Body of pancreas (tissue), 4 donors: ENCODE results near the gene LAMA2.

Source experiments
- POLR2A ChIP-seq, 3 donors: fragments of 450-650 bp; IDR thresholded peaks; one replicate each; pipeline ENCODE4 v1.6.1; 2016; ENCODE audit warnings: antibody characterized with exemption in 3 of 3, mild to moderate bottlenecking in 2 of 3
- TF ChIP-seq, protein P1 (sequence below), 7 experiments: fragments of 450-650 bp in 4 of 7; fragments of 200-600 bp in 3 of 7; sonication (generic) in 3 of 7; IDR thresholded peaks; one replicate each; pipeline ENCODE4 v1.5.1; 2016 to 2019; ENCODE audit warnings: antibody characterized with exemption in 7 of 7

GRCh38 chr6:129175066-129175465 is 292.1 kb downstream of the LAMA2 start:
- TF ChIP-seq, protein P1, sequence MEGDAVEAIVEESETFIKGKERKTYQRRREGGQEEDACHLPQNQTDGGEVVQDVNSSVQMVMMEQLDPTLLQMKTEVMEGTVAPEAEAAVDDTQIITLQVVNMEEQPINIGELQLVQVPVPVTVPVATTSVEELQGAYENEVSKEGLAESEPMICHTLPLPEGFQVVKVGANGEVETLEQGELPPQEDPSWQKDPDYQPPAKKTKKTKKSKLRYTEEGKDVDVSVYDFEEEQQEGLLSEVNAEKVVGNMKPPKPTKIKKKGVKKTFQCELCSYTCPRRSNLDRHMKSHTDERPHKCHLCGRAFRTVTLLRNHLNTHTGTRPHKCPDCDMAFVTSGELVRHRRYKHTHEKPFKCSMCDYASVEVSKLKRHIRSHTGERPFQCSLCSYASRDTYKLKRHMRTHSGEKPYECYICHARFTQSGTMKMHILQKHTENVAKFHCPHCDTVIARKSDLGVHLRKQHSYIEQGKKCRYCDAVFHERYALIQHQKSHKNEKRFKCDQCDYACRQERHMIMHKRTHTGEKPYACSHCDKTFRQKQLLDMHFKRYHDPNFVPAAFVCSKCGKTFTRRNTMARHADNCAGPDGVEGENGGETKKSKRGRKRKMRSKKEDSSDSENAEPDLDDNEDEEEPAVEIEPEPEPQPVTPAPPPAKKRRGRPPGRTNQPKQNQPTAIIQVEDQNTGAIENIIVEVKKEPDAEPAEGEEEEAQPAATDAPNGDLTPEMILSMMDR (IDR thresholded peaks at IDR 0.05), result no peak
- no peak for TF ChIP-seq POLR2A (IDR thresholded peaks at IDR 0.05)
